ENCODE measurements around the gene DYSF.

The DYSF gene

GRCh38 chr2:71683666-71684065, 230.3 kb downstream of the DYSF start:
- DNase-seq, result no peak

GRCh38 chr2:71684226-71685072, 231.1 kb downstream of the DYSF start:
- no peak for DNase-seq

DNA sequence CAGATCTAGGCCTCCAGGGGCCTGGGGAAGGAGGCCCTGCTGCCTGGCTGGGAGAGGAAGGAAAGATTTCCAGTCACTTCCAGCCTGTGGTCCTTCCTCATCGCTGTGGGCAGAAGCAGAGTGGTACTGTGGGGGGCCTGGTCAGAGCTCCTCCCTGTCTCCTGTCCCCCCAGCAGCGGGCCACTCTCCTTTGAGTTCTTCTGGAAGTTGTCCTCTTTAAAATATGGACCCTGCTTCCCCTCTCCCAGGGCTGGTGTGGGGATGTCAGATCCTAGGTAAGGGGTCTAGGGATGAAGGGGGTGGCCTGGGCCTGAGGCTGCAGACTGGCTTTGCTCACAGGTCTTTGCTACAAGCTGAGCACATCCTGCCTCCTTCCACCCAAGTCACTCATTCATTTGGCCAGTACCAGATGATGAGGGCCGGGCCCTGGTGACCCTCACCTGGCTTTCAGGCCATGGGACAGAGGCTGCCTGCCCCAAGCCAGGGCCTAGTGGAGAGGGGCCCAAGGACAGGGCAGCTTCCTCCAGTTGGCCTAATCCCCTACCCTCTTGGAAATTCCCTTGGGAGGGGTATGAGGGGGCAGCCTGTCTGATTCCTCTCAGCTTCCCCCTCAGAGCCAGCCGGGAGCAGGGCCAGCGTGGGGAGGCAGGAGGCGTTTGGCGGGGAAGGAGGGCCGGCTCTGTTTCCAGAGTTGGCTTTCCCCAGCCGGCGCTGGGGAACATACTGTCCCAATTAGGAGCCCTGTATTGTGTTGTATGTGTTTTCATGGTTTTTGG, 231.9 kb downstream of the DYSF start:
- DNase-seq, result no peak

GRCh38 chr2:71685941-71686611, 232.7 kb downstream of the DYSF start:
- no peak for DNase-seq

GRCh38 chr2:71686781-71687180, 233.4 kb downstream of the DYSF start:
- DNase-seq, result no peak

DNA sequence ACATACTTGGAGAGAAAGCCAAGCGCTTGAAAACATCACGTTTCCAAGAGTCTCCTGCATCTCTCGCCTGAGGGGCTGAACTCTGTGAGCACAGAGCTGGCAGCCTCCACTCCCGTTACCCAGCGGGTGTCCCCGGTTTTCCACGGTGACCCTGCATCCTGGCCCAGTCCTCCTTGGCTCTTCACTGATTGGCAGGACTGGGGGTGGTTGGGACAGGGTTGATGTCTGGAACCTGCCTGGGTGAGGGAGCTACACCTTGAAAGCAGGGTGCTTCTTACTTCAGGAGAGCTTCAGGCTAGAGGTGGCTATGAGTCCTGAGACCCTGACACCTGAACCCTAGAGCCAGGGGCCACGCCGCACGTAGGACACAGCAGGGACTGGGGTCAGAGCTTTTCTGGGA, 234.1 kb downstream of the DYSF start:
- DNase-seq, result no peak

- DNase-seq, result no peak
These were observed 235.2 kb downstream of the DYSF start for GRCh38 chr2:71688530-71688929.

GRCh38 chr2:71689393-71689792, 236.0 kb downstream of the DYSF start:
- no peak for DNase-seq

GRCh38 chr2:71689968-71690834, 236.8 kb downstream of the DYSF start:
- no peak for DNase-seq

GRCh38 chr2:71690876-71691475, 237.6 kb downstream of the DYSF start:
- no peak for DNase-seq

- DNase-seq, result no peak
These were observed 238.5 kb downstream of the DYSF start for GRCh38 chr2:71691747-71692441.

- DNase-seq, result no peak
These were observed 239.4 kb downstream of the DYSF start for GRCh38 chr2:71692621-71693277.

DNA sequence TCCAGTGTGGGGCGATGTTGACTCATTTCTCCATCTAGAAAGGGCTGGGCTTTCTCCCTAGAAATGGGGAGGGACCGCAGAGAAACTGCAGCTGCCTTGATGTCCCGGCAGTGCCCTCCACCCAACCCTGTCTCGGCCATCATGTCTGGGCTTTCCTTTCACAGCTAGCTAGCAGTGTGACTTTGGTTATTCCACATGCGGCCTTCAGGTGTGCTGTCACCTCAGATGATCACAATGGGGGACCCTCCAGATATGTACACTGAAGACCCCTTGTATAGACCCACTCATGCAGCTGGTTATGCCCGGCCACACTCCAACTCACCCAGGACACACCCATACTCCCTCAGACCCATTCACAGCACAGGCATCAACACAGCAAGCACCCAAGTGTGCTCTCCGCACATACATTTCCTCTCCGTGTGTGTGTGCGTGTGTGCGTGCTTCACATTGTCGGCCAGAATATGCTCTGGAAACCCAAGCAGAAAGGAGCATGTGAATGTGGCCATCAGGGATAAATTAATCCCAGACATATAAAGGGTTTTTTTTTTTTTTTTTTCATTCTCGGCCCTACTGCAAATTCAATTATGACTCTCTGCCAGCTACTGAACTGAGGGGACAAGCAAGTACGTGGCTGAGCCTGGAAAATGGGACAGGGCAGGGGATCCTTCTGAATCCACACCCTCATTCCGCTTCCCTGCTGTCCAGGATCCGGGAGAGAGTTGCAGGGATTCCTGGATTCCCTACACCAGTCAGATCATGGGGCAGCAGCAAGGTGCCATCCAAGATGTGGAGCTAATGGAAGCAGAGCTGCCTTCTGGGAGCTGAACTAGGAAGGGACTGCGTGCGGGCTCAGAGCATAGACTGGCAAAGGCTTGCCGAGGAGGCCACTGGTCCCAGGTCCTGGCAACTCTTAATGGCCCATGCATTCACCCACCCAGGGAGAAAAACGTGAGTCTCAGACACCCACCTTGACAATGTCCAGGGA, 240.2 kb downstream of the DYSF start:
- no peak for DNase-seq

DNA sequence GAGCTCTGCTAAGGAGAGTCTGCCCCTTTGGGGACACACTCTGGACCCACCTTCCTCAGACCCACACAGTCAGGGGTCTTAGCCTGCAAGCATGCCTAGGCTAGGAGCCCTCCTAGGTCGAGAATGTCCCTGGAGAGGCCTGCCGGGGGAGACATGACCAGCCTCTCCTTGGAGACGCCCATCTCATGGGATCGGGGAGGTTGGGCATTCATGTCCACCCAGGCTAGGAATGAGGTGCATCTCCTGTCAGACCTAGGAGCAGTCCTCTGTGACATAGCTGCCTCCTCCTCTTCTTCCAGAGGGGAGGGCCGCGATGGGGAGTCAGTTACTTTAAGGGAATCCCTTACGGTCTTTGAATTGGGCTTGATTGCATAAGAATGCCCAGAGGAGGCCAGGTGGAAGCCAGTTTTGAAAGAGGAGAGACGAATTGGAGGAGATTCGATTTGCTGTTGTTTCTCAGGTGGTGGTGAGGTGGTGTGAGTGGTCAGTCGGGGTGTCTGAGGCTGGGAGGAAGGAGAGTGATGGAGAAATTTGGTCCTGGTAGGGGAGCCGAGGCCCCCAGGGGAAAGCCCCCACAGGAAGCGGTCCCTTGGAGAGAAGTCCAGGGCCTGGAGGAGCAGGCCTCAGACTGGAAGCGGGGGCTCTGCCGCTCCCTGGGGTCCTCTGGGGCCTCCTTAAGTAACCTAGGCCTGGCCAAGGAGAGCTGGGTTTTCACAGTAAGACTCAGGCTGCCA, 241.3 kb downstream of the DYSF start:
- no peak for DNase-seq

DNA sequence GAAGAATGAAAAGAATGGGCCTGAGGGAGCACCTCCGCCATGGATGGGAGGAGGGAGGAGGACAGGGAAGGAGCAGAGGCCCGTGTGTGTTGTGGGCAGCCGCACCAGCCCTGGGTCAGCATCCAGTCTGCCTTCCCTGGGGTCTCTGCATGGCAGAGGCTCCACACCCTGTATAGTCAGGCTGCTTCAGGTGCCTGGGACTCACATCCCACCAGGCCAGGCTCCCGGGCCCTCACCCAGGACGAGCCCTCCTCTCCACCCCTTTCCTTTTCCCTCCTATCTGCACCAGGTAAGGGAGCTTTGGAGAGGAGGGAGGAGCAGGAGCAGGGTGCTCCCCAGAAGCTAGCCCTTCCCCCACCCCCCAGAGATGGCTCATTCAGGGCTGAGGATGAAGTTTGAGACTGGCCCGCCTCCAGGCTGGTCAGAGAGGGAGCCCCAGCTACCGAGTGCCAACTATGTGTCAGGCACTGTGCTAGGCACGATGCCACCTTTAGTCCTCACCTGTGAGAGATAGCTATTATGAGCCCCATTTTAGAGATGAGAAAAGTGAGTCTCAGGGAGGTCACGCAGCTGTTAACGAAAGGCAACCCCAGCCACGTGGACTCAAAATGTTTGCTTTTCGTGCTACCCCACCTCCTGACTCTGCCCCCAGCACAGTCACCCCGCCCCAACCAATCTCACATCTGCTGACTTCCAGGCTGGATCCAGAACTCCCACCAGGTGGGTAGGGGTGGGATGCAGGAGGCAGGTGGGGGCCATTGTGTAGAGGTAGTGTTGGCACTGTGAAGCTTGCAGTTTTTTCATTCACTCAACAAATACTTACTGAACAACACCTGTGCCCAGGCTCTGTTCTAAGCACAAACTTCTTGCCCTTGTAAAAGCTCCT, 242.1 kb downstream of the DYSF start:
- DNase-seq, result no peak

- DNase-seq, result no peak
These were observed 243.0 kb downstream of the DYSF start for GRCh38 chr2:71696381-71696780.

- no peak for DNase-seq
These were observed 244.0 kb downstream of the DYSF start for GRCh38 chr2:71697106-71698004.

Measured in CD4-positive, alpha-beta T cell treated with Interleukin-12 subunit alpha and Interleukin-12 subunit beta, for 1 hour (primary cell).